GM21786 (cell line): ENCODE results near the gene GPR179.
"Not testable (repeated sequence)": the region's sequence is repeated elsewhere in the genome, so short reads cannot be mapped to it uniquely, and the experiment has no call there.

Source experiments
- ATAC-seq: cut with Tn5 transposase; IDR thresholded peaks from one replicate; pipeline ENCODE4 v1.9.1; 2021; ENCODE audit not compliant: unreplicated experiment

Gene GPR179

GRCh38 chr17:38325221-38325851 lies 18.4 kb downstream of the GPR179 start:
- ATAC-seq = no peak

GRCh38 chr17:38324772-38325171 lies 19.0 kb downstream of the GPR179 start:
- ATAC-seq = no peak

GRCh38 chr17:38324141-38324697 lies 19.5 kb downstream of the GPR179 start:
- ATAC-seq = no peak

GRCh38 chr17:38322897-38323296 lies 20.9 kb downstream of the GPR179 start:
- ATAC-seq = no peak

DNA sequence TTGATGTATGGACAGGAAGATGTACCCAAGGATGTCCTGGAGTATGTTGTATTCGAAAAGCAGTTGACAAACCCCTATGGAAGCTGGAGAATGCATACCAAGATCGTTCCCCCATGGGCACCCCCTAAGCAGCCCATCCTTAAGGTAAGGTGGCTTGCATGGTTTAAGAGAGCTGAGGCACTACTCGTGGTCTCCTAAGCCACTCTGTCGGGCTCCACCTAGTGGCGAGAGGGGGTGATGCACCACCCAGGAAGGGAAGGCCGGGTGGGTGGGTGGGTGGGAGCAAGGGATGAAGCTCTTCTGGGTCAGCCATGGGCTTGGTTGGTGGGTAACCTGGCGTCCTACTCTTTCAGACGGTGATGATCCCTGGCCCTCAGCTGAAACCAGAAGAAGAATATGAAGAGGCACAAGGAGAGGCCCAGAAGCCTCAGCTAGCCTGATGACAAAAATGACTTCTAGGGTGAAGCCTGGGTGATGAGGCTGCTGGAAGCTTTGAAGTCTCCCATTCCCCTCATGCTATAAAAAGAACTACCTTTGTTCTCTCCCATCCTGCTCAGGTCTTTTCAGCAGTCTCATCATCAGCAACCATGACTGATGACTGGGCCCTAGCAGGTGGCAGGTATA lies 21.5 kb downstream of the GPR179 start:
- ATAC-seq = no peak

- no peak for ATAC-seq
These were observed 23.3 kb downstream of the GPR179 start for GRCh38 chr17:38320482-38320881.

- no peak for ATAC-seq
These were observed 26.7 kb downstream of the GPR179 start for GRCh38 chr17:38317081-38317480.

GRCh38 chr17:38315497-38315896 lies 28.3 kb downstream of the GPR179 start:
- ATAC-seq = no peak

DNA sequence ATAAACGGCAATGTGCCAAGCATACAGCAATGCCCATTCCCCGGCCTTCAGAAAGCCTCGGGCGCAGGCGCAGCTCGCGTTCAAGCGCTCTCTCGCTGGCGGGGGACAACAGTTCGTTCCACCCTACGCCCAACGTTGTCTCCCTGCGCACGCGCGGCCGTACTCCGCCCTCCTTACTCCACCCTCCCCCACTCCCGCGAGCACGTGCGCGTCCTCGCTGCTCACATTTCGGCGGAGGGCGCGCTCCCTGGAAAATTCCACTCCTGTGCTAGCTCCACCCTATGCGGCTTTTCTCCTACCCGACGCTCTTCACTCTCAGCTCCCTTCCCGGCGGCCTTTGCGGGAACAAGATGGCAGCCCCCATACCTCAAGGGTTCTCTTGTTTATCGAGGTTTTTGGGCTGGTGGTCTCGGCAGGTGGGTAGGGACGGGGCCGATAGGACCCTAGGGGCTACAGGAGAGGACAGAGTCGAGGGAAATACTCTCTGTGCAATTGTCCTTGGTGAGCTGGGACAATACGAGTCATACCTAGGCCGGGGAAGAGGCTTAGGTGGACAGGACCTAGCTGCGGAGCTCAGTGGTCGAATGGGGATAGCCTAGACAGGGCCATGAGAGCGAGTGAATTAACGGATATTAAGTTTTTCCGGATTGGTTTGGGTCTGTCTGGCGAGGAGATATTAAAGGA lies 46.8 kb downstream of the GPR179 start, which contains the start of gene MRPL45:
TSS of gene MRPL45 (plus strand) at position 335 of the 684 bp plus-strand sequence. CDS start at position 351, 16 bp downstream.
- peak; percentile 89 for ATAC-seq

DNA sequence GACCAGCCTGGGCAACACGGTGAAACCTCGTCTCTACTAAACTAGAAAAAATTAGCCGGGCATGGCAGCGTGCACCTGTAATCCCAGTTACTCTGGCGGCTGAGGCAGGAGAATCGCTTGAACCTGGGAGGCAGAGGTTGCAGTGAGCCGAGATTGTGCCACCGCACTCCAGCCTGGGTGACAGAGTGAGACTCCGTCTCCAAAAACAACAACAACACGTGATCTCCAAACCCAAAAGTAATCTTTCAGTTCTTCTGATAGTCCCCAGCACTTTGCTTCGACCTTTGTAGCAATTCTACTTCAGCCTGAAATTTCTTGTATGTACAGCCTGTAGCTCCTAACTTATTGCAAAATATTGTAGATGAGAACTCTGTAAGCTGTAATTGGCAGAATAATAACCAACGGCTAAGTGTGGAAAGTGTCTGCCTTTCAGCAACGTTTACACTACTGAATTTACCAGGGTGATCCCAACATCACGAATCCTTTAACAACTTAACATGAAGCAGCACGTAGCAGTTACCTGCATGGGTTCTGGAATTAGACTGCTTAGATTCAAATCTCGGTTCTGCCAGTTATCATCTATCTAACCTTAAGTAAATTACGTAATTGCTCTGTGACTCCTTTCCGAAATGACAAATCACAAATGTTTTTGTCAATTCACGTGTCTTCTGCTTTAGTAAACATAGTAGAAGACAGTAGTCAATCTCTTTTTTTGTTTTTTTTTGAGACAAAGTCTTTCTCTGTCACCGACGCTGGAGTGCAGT lies 48.0 kb downstream of the GPR179 start:
- not testable (repeated sequence) for ATAC-seq

DNA sequence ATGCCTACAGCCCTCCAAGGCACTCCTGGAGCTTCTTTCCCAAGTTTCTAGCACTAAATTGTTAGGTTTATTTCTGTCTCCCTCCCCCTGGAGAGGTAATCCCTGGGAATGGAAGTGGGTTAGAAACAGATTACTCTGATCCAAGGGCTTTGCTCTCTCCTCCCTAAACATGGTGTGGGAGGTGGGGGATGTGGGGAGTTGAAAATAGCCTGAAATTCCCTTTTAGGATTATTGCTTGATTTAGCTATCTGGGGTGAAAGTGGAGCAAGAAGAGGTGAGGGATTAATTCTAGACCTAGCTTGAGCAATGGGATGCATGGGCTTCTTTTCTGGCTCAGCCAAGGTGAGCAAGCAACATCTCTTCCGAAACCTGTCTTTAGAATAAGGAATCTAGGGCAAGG lies 54.0 kb downstream of the GPR179 start:
- not testable (repeated sequence) for ATAC-seq

- ATAC-seq = not testable (repeated sequence)
These were observed 55.4 kb downstream of the GPR179 start for GRCh38 chr17:38288217-38288827.

DNA sequence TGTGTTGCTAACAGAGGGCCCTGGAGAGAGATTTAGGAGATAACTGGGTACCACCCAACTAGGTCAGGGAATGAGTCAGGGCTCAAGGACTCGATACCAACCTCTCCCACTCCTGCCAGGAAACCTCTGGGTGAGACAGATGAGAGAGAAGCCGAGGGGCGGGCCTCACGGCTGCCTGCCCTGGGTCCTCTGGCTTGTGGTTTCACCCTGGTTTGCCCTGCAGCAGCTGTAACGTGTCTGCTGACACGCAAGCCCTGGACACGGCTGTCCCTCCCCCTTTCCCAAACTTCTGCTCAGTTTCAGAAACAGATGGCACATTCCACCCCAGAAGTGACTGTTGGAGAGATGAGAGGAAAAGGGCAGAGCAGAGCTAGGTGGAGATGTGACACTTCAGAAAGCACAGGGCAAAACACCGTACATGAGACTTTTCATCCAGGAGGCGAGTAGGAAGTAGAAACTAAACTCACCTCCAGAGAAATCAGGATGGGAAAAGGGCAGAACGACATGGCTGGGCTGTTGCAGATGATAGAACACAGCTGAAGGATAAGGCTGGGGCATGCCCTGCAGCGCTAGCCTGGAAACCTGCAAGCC lies 57.2 kb downstream of the GPR179 start:
- peak; percentile 52 for ATAC-seq

DNA sequence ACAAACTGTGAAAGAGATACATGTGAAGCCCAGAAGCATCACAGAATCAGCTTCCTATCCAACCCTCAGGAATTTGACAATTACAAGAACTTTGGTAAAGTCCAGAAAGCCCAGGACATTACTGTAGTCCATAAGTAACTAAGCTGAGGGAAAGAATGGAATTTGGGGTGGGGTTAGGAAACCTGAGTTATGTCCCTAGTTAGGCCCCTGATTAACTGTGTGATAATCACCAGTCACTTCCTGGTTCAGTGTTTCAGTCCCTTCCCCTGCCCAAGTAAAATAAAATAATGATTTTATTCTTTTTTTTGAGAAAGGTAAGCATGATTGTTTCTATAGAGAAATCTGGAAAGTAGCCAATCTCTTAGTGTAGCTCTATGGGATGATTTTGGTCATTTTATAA lies 57.8 kb downstream of the GPR179 start:
- not testable (repeated sequence) for ATAC-seq
